Kidney (tissue), 14 donors: Measurements from ENCODE around the gene DTX1. TPM values are rescaled to one million over a fixed set of nuclear protein-coding genes. Genes with fewer than 3 reads are reported as not detected.
"Not testable (repeated sequence)": the region's sequence is repeated elsewhere in the genome, so short reads cannot be mapped to it uniquely, and the experiment has no call there.

Source experiments
- DNase-seq, 5 donors: peaks; one replicate each; pipeline ENCODE4 v3.0.0-alpha.2; 2013 to 2020
- FAIRE-seq: peaks from 2 replicates; lab custom pipeline; 2012; peaks lifted over from hg19 to GRCh38; lab: Jason Lieb, UNC
- H3K27ac ChIP-seq, 2 donors: one replicate each; pipeline ENCODE4 v1.7.0; 2013; ENCODE audit warnings: low read depth in 2 of 2, low read length in 2 of 2, inconsistent platforms in 1 of 2
- H3K27me3 ChIP-seq: one replicate; pipeline ENCODE4 v1.7.1; 2013; ENCODE audit warnings: low read length, inconsistent platforms; ENCODE audit not compliant: control insufficient read depth, insufficient read depth
- H3K36me3 ChIP-seq, 3 donors: one replicate each; pipeline versions ENCODE4 v1.7.0 to v1.7.1; 2013; ENCODE audit warnings: low read length in 3 of 3, control low read depth in 1 of 3, inconsistent platforms in 1 of 3; ENCODE audit not compliant: insufficient read depth in 3 of 3, control insufficient read depth in 2 of 3
- H3K4me1 ChIP-seq, 3 donors: one replicate each; pipeline versions ENCODE4 v1.7.0 to v1.7.1; 2013; ENCODE audit warnings: low read length in 3 of 3, inconsistent platforms in 1 of 3, low read depth in 1 of 3; ENCODE audit not compliant: control insufficient read depth in 2 of 3, insufficient read depth in 2 of 3
- H3K4me3 ChIP-seq, 3 donors: one replicate each; pipeline versions ENCODE4 v1.7.0 to v1.8.1; 2013; ENCODE audit warnings: low read length in 3 of 3, control low read depth in 1 of 3, inconsistent platforms in 1 of 3
- H3K9ac ChIP-seq, 3 donors: one replicate each; pipeline versions ENCODE4 v1.7.0 to v1.7.1; 2013; ENCODE audit warnings: low read length in 3 of 3, control low read depth in 1 of 3, inconsistent platforms in 1 of 3
- H3K9me3 ChIP-seq, 3 donors: one replicate each; pipeline versions ENCODE4 v1.7.0 to v1.7.1; 2013; ENCODE audit warnings: low read length in 3 of 3, control low read depth in 1 of 3, inconsistent platforms in 1 of 3; ENCODE audit not compliant: control insufficient read depth in 2 of 3, insufficient read depth in 1 of 3
- intact Hi-C: fragments of 100-400 bp; cut with DNase I; formaldehyde crosslinking; loops from one replicate; pipeline ENCODE4 v1.11.1; 2022
- polyA plus RNA-seq: library from polyadenylated mRNA; stranded (reverse); fragments of 350-450 nt; fragmentation: Illumina TruSeq; extraction: RNeasy Lipid Tissue Mini Kit (QIAGEN cat#74804); gene quantifications from one replicate; pipeline ENCODE4 v1.2.3, GENCODE V29; 2014; ENCODE audit warnings: low read depth, low replicate concordance; ENCODE audit not compliant: insufficient read depth
- total RNA-seq: library from RNA; stranded (reverse); fragmentation: NEBNext Ultra II Directional; extraction: Animal tissue kit (Norgen Biotek cat#: 25700); gene quantifications from one replicate; pipeline ENCODE4 v1.2.1, GENCODE V29; 2021
- TF ChIP-seq, protein P1 (sequence below): IDR thresholded peaks from 3 replicates; pipeline ENCODE4 v1.5.1; 2012; ENCODE audit warnings: mild to moderate bottlenecking, moderate library complexity, borderline replicate concordance; ENCODE audit not compliant: insufficient read depth; ENCODE audit errors: extremely low read depth
- donor health status: control.
- donor health status: control.
- donor health status: control.
- donor health status: control.
- donor health status: control.
- donor health status: DM: yes; HTN: yes; CAD: no.
- donor health status: Normal renal cell carcinoma (clear cell type).

Gene DTX1
- total and polyA plus RNA-seq, 2 donors from 2014 or later, result 4.9 to 7.3 TPM

DNA sequence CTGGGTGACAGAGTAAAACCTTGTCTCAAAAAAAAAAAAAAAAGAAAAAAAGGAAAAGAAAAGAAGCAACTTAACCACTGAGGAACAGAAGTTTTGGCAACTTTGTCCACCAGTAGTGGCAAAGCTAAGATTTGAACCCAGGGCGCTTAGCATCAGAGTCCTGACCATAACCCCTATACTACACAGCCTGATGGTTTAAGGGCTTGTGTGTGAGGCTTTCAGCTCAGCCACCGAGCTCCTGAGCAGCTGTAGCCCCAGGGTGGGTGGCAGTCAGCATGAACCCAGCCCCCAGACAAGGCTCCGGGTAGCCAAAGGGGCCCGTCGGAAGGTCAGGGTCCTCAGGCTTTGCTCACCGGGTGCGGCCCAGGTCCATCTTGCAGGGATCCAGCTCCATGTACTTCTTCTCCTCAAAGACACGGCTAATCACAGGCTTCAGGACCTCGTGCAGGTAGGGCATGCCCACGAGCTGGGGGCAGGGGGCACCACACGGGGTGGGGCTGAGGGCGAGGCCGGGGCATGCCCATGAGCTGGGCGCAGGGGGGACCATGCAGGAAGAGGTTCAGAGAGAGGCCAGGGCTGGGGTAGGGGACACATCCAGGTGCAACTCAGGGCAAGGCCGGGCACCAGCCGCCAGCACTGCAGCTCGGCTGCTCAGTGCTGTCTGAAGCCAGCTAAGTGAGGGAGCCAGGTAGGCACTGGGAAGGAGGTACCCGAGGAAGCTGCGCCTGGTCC is 58.1 kb downstream of the DTX1 start:
- Histone ChIP-seq H3K27ac (no peak overlapping the region), H3K36me3 (no peaks in the 10 kb centered on the region), H3K4me1 (no peaks in the 10 kb centered on the region), H3K9ac (no peak overlapping the region), H3K9me3 (no peaks in the 10 kb centered on the region), H3K27me3 (no peaks in the 10 kb centered on the region), H3K4me3 (no peak overlapping the region)
- DNase-seq, result peak in 1 of 5 donors; percentile 59
- no peak for FAIRE-seq
- TF ChIP-seq, protein P1, sequence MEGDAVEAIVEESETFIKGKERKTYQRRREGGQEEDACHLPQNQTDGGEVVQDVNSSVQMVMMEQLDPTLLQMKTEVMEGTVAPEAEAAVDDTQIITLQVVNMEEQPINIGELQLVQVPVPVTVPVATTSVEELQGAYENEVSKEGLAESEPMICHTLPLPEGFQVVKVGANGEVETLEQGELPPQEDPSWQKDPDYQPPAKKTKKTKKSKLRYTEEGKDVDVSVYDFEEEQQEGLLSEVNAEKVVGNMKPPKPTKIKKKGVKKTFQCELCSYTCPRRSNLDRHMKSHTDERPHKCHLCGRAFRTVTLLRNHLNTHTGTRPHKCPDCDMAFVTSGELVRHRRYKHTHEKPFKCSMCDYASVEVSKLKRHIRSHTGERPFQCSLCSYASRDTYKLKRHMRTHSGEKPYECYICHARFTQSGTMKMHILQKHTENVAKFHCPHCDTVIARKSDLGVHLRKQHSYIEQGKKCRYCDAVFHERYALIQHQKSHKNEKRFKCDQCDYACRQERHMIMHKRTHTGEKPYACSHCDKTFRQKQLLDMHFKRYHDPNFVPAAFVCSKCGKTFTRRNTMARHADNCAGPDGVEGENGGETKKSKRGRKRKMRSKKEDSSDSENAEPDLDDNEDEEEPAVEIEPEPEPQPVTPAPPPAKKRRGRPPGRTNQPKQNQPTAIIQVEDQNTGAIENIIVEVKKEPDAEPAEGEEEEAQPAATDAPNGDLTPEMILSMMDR, result no peak
- intact Hi-C loops, result no loop called here

DNA sequence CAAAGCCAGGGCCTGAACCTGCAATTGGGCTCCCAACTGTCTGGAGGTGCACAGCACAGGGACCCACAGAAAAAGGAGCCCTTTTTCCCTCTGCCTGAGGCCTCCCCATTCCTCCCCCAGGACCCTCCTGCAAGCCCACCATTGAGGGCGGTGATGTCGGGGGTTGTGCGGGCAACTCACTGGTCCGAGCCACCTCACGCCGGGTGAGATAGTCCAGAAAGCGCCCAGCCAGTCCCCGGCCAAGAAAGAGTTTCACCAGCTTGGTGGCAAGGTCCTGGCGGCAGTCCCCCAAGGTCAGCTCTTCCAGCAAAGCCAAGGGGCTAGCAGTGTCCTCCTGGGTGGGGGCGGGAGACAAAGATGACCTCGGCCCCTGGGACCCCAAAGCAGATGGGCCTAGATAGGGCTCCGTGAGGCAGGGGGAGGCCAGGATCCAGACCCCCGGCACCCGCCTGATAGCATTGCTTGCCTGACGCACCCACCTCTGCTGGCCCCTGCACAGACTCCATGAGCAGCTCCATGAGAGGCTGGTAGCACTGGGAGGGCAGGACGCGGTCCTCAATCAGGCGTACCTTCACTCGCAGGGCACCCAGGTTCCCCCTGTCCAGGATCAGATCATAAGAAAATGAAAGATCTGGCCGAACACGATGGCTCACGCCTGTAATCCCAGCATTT is 59.1 kb downstream of the DTX1 start:
- no peak for FAIRE-seq
- intact Hi-C loops, result no loop called here

DNA sequence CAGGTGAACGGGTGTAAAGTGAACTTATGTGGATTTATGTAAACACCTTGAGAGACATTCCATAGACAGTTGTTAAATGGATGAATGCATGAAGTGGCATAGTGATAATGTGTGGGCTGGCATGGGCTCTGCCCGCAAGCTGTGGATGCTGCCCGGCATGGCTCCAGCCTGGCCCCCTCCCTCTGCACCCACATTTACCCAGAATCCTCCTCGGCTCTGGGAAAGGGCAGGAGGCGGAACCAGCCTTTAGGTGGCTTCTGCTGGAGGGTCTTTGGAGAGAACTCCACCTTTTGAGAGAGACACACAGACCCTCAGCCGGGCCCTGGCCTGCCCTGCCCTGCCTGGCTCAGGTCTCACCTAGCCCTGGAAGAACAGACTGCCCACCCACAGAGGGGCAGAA is 60.3 kb downstream of the DTX1 start:
- TF ChIP-seq, protein P1, result no peak
- intact Hi-C loops, result no loop called here
- FAIRE-seq, result no peak

More for the DNA sequence above, 59.1 kb downstream of the DTX1 start:
- TF ChIP-seq, protein P1, result no peak
- peak in 1 of 5 donors; percentile 56 for DNase-seq
- Histone ChIP-seq H3K4me1 (no peaks in the 10 kb centered on the region), H3K27me3 (no peaks in the 10 kb centered on the region), H3K9me3 (no peaks in the 10 kb centered on the region), H3K27ac (no peak overlapping the region), H3K36me3 (no peaks in the 10 kb centered on the region), H3K9ac (no peak overlapping the region), H3K4me3 (no peak overlapping the region)

DNA sequence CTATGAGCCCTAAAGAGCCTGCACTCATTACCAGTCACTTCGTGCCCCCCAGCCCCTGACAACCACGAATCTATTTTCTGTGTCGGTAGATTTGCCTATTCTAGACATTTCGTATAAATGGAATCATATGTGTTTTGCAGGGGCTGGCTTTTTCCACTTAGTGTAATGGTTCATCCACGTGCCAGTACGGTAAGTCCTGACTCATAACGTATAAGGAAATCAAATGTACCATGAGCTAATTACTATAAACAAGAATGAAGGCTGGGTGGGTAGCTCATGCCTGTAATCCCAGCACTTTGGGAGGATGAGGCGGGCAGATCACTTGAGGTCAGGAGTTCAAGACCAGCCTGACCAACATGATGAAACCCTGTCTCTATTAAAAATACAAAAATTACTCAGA is 61.2 kb downstream of the DTX1 start:
- H3K9me3 ChIP-seq, intact Hi-C loops, H3K27ac ChIP-seq, H3K9ac ChIP-seq, FAIRE-seq, H3K4me3 ChIP-seq, H3K36me3 ChIP-seq, H3K27me3 ChIP-seq, DNase-seq, H3K4me1 ChIP-seq: not testable (repeated sequence)

More for the DNA sequence above, 60.3 kb downstream of the DTX1 start:
- Histone ChIP-seq H3K27ac (no peak overlapping the region), H3K4me3 (no peak overlapping the region), H3K9me3 (no peaks in the 10 kb centered on the region), H3K27me3 (no peaks in the 10 kb centered on the region), H3K36me3 (no peaks in the 10 kb centered on the region), H3K4me1 (no peaks in the 10 kb centered on the region), H3K9ac (no peak overlapping the region)
- peak in 1 of 5 donors; percentile 47 for DNase-seq
